Inflammatory macrophage treated with lipopolysaccharide for 1 hour (primary cell): ENCODE data around the gene TMEM208.

Experiments used
- DNase-seq, 2 donors: peaks; one replicate each; pipeline ENCODE4 v3.0.0-alpha.2; 2020 to 2022

TMEM208 gene

DNA sequence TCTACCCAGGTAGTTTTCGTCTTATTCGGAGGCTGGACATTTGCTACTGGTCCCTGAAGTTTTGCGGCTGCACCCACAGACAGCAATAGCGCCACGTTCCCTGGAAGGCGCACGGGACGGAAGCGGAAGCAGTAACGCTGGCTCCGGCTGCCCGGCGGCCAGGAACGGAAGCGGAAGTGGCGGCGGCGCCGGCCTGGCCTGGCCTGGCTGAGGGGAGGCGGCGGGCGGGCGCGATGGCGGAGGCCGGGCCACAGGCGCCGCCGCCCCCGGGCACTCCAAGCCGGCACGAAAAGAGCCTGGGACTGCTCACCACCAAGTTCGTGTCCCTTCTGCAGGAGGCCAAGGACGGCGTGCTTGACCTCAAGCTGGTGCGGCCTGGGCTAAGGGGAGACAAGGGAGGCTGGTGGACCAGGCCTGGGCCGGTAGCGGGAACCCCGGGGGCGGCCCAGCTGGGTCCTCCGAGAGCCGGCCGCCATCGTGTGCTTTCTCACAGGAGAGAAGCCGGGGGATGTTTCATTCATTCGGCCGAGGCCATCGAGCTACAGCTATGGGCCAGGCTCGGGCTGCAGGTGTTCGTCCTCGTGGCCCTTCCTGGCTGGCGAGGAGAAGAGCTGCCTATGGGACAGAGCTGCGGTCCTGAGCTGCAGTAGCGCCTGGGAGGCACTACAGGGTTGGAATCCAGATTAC lies 34.8 kb upstream of the TMEM208 start, which contains the start of gene E2F4:
Gene E2F4, plus strand, starts transcription at position 161 of the 687 bp plus-strand sequence. Its CDS starts 73 bp downstream, at position 234.
- DNase-seq, result peak; percentile 89 to 93

DNA sequence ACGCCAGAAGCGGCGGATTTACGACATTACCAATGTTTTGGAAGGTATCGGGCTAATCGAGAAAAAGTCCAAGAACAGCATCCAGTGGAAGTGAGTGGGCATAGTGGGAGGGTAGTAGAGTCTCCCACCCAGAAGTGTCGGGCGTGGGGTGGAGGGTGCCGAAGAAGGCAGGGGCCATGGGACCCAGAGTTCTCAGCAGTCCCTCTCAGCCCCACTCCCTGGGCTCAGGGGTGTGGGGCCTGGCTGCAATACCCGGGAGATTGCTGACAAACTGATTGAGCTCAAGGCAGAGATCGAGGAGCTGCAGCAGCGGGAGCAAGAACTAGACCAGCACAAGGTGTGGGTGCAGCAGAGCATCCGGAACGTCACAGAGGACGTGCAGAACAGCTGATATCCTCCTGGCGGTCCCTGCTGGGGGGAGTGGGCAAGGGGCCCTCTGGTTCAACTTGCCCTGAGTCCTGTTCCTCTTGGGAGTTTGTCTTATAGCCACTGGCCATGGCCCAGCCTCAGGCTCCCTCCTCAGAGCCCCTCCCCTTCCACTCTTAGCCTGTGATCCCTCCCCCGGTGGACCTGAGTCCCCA lies 34.1 kb upstream of the TMEM208 start:
- no peak for DNase-seq

DNA sequence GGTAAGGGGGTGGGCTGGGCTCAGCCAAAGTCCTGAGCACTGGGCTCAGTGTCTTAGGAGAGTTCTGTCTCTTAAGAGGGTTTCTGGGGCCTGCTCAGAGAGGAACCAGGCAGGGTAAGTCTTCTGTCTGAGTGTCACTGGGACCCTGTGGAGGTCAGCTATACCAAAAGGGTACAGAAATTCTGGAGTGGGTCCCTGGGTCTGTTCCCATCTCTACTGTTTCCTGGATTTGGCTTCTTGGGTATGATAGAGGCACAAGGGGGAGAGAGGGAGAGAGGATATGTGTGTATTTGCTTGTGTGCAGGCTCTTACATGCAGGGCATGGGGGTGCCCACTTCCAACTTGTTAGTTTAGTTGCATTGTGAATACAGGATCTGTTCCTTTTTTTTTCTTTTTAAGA lies 33.4 kb upstream of the TMEM208 start:
- DNase-seq, result no peak

DNA sequence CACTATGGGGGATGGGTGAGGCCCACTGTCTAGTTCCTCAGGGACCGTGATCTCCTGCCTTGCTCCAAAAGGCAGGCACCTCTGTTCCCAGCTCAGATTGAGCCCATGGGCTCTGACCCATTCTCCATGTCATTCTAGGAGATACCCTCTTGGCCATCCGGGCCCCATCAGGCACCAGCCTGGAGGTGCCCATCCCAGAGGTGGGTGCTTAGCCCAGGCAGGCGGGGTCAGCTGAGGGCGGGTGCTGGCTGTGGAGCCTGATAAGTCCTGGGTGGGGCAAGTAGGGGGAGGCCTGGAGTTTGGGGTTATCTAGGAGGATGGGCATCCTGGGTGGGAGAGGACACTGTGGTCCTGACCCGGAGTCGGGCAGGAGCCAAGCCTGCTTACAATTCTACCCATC lies 32.7 kb upstream of the TMEM208 start:
- DNase-seq, result no peak

DNA sequence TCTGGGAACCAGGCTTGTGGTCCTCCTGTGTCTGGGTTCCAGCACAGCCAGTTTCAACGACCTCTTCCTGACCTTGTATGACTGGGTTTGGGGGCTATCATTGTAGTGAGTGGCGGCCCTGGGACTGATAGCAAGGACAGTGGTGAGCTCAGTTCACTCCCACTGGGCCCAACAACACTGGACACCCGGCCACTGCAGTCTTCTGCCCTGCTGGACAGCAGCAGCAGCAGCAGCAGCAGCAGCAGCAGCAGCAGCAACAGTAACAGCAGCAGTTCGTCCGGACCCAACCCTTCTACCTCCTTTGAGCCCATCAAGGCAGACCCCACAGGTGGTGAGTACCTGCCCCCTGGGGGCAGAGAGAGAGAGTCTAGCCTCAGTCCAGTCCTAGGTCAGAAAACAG lies 31.3 kb upstream of the TMEM208 start:
- DNase-seq, result no peak

DNA sequence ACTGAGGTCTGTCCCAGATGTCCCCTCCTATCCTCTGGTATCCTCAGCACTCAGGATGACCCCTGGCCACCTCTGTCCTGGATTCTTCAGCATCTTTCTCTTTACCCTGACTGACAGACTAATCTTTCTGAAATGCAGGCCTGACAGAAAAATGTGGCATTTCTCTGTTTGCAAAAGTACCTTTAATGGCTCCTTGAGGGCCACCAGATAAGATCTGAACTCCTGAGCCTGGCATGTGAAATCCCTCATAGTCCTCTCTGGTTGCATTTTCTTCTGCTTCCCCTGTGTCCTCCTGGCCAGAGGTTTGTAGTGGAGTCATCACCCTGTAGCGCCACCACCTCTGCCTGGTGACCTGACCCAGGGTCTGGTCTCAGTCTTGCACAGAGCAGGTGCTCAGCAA lies 30.0 kb upstream of the TMEM208 start:
- no peak for DNase-seq

DNA sequence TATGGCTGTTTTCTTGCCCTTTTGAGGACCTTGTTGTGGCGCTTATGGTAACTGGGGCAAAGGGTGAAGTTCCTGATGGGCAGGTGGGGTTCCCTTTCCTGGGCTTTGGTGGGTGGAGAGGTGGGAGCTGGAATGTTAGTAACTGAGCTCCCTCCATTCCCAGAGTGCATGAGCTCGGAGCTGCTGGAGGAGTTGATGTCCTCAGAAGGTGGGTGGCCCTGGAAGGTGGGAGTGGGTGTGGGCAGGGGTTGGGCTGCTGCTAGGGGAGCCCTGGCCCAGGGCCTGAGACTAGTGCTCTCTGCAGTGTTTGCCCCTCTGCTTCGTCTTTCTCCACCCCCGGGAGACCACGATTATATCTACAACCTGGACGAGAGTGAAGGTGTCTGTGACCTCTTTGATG lies 29.2 kb upstream of the TMEM208 start:
- DNase-seq, result no peak

DNA sequence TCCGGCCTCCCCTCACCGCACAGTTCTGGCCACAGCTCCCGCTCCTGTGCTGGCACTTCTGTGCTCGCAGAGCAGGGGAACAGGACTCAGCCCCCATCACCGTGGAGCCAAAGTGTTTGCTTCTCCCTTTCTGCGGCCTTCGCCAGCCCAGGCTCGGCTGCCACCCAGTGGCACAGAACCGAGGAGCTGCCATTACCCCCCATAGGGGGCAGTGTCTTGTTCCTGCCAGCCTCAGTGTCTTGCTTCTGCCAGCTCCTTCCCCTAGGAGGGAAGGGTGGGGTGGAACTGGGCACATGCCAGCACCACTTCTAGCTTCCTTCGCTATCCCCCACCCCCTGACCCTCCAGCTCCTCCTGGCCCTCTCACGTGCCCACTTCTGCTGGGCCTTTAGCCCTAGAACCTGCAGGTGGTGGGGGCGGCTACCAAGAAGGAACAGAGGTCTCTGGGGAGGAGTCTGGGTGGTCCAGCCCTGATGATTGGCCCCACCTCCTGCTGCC lies 28.6 kb upstream of the TMEM208 start:
- peak in 1 of 2 donors; percentile 65 for DNase-seq

DNA sequence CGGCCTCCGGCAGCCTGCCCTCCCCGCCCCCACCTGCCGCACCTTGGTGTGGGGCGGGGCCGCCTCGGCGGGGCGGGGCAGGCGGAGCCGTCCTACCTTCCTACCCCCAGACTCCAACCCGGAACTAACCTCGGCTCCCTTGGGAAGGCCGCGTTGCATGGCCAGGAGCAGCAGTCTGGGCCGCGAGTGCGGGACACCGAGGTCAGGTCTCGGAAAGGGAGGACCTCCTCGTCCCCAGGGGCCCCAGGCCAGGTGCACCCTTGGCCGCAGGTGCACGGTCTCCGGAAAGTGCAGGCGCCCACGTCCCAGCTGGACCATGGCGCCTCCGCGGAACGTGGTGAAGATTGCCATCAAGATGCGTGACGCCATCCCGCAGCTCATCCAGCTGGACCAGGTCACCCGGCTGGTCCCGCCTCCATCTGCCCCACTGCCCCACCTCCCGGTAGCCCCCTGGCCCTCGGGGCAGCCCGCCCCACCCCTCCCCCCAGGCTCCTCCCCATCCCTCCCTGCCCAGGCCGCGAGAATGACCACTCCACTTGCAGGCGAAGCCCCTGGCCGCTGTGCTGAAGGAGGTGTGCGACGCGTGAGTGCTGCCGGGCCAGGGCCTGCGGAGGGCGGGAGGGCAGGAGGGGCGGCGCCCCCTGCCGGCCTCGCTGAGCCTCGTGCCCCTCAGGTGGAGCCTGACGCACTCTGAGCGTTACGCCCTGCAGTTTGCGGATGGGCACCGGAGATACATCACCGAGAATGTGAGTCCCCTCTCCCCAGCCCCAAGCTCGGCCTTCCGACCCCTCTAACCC lies 27.7 kb upstream of the TMEM208 start, which contains the start of gene ELMO3:
Gene ELMO3, plus strand, starts transcription at position 121 of the 797 bp plus-strand sequence. Its CDS starts 196 bp downstream, at position 317.
- no peak for DNase-seq

DNA sequence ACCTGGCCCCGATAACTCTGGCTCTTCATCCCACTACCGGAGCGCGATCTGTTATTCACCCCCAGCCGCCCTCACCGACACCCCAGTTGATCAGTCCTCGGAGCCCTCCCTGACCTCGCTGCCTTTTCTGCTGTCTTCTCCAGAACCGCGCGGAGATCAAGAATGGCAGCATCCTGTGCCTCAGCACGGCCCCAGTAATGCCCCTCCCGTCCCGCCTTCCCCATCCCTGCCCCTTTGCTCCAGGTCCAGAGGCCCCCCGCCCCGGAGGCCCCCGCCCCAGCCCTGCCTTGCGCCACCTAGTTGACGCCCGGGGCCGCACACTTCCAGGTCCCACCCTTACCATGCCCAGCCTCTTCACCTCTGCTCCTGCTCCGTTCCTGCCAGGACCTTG lies 27.1 kb upstream of the TMEM208 start:
- no peak for DNase-seq

DNA sequence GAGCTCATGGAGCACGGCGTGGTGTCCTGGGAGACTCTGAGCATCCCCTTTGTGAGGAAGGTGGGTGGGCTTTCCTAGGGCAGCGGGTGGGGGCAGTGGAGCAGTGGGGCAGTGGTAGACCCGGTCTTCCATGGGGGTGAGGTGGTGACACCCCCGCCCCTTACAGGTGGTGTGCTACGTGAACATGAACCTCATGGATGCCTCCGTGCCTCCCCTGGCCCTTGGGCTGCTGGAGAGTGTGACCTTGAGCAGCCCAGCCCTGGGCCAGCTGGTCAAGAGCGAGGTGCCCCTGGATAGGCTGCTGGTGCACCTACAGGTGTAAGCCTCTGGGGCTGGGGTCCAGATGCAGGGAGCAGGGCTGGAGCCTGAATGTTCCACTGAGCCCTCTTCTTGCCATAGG lies 26.4 kb upstream of the TMEM208 start:
- no peak for DNase-seq

DNA sequence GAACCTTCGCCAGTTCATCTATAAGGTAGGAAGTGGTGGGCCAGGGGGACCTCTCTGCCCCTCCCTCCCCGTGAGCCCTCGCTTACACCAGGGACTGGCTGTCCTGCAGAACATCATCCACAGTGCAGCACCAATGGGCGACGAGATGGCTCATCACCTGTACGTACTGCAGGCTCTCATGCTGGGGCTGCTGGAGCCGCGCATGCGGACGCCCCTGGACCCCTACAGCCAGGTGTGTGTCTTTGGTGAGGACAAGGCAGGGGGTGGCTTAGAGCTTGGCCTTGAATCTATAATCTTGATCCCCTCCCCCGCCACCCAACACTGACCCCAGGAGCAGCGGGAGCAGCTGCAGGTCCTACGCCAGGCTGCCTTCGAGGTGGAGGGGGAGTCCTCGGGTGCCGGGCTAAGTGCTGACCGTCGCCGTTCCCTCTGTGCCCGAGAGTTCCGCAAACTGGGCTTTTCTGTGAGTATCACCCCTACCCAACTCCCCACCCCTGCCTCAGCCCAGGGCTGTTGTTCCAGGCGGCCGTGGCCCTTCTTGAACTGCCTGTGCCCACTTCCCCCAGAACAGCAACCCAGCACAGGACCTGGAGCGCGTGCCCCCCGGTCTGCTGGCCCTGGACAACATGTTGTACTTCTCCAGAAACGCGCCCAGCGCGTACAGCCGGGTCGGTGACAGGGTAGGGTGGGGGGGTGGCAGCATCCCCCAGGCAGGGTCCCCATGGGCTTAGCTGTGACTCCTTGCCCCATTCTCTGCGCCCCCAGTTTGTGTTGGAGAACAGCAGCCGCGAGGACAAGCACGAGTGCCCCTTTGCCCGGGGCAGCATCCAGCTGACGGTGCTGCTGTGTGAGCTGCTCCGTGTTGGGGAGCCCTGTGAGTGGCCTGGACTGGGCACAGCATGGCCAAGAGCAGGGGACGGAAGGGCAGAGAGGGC lies 25.3 kb upstream of the TMEM208 start:
- no peak for DNase-seq

DNA sequence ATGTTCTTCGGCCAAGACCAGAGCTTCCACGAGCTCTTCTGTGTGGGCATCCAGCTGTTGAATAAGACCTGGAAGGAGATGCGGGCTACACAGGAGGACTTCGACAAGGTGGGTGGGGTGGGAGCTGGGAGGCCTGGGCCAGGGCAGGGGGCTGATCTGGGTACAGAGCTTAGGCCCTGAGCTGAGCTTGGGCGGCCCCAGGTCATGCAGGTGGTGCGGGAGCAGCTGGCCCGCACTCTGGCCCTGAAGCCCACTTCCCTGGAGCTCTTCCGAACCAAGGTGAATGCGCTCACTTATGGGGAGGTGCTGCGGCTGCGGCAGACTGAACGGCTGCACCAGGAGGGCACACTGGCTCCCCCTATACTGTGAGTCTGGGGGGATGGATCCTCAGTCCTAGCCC lies 24.5 kb upstream of the TMEM208 start:
- no peak for DNase-seq

DNA sequence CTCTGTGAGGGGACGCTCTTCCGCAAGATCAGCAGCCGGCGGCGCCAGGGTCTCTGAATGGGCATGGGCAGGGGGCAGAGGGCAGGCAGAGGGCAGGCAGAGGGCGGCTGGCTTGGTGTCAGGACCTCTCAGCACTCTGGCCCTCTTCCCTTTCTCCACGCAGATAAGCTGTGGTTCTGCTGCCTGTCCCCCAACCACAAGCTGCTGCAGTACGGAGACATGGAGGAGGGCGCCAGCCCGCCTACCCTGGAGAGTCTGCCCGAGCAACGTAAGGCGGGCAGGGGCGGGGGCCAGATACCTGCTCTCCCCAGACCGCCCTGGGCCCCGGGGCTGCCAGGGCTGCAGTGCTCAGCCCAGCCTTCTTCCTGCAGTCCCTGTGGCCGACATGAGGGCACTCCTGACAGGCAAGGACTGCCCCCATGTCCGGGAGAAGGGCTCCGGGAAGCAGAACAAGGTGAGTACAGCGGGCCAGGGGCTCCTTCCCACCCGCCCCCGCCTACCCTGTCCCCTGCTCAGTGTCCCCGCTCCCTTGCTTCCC lies 23.9 kb upstream of the TMEM208 start:
- DNase-seq, result no peak

DNA sequence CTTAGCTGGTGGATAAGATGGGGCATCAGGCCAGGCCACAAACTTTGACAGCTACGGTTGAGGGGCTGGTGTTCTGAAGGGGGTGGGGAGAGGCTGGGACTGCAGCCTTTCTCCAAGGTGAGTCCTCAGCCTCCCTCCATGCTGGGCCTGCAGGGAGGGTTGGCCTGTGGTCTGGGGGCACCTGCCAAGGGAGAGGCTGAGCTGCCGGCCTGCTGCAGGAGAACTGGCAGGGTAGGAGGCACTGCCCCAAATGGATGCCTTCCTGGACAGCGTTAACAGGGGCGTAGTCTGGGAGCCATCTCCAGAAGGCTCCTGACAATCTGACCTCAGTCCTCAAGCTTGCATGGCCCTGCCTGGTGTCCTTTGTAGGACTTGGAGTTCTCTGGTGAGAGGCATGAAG lies 22.9 kb upstream of the TMEM208 start:
- DNase-seq, result no peak

DNA sequence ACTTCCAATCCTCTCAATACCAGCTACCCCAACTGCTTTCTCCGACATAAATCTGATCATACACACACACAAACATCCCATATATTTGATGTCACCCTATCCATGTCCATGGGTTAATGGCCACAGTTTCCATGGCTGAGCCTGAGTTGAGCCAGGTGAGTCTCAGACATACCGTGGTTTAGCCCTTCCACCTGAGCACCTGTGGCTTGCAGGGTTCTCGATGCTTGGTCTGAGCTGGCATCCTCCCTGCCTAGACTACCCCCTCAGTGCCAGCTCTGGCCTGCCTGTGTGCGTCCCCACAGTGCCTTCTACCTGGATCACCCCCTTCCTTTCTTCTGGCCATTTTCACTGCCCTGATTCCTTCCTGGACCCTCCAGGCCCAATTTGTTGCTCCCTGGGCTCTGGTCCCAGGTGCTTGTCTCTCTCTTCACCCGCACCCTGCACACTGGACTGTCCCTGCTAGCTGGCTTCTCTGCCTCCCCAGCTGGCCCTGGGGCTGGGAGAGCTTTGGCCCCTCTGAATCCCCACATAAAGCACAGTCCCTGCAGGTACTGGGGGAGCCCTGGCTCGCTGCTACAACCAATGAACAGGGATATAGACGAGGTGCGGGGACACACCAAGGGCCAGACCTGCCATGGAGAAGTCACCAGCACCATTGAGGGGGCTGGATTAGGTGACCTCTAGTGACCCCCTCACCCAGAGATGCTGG lies 20.6 kb upstream of the TMEM208 start:
- no peak for DNase-seq

DNA sequence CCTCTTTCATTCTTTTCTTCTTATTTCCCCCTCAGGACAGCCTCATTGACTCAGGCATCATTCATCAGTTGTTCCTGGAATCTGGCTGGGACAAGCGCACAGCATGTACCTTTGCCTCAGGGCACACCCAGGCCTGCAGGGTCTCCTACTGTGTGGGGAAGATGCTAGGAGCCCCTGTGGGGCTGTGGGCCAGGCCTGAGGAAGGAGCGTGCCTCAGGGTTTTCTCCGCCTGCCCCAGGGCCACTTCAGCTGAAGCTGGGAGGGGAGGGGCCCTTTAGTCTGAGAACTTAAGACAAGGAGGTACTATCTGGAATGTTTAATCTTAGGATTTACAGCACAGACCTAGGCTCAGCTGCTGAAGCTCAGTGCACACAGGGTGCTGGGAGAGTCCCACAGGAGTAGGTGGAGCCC lies 20.1 kb upstream of the TMEM208 start:
- DNase-seq, result no peak

DNA sequence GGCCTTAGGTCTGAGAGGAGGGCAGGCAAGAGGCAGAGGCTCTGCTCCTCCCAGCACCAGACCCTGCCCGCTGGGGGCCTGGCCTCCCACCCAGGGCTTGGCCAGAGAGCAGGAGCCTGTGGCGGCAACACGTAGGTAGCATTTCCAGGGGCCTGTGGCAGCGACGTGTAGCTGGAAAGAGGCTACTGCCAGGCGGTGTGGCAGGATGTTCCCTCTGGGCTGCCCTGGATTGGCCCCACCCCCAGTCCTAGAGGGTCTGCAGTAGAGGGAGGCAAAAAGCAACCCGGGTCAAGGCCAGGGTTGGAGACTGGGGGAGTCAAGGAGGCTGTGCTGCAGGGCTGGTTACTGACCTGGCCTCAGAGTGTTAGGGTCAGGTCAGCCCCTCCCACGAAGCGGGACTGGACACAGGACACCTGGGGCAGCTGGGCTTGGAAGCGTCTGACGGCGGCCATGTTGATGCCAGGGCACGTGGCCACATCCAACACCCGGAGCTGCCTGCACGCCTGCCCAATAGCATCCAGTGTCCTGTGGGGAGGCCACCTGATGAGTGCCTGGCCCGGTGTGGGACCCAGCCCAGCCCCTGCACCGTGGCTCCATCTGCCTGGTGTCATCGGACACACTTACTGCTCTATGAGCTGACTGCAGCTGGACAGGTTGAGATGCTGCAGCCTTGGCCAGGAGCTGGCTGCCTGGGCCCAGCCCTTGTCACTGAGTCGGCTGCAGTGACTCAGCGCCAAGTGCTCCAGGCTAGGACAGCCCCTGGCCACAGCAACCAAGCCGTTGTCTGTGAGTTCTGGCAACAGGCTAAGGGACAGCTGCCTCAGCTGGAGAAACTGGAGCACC lies 19.5 kb upstream of the TMEM208 start:
- no peak for DNase-seq

DNA sequence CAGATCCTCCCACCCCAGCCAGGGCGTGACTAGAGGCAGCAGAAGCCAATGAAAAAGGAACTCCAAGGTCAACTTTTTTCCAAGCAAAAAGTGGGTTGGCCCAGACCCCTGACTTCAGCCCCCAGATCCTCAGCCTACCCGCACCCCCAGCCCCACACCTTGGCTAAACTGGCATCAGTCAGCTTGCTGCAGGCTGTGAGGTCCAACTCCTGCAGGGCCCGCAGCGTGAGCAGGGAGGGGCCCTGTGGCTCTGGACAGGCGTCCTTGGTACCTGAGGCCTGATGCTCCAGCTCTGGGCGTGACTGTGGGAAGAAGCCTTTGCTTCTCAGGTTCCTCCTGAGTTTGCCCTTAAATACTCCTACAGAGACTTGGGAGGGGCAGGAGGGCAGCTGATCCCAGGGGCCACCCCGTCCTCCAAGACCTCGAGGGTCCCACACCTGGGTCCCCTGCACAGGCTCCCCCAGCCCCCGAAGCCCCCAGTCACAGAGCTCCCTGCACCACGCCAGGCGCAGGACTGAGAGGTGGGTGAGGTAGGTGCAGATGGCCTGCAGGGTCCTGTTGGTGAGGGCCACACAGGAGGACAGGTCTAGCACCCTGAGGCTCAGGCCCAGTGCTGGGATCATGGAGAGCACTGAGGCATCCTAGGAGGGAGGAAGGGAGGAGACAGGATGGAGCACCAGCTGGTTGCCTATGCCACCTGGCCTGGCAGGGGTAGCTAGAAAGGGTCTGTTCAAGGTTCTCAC lies 18.6 kb upstream of the TMEM208 start:
- no peak for DNase-seq

DNA sequence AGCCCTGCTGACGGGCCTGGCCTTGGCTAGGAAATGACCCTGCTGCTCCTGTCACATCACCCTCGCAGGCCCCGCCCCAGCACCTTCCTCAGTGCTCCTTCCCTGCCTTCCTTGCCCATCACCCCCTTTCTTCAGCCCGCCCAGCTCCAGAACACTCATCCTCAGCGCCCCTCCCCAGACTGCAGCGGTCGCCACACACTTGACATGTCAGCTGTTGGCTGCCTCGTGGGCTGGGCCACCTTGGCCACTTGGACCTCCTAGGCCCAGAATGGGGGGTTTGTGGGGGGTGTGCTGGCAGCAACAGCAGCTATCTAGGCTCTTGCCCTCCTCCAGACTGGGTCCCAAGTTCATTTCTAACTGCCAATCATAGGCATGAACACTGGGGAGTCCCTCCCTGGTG lies 17.4 kb upstream of the TMEM208 start:
- no peak for DNase-seq
